ENCODE results near the gene PIK3C2A.

GRCh38 chr11:17184882-17185587 lies 22.8 kb downstream of the PIK3C2A start:
- TF ChIP-seq, protein P1, sequence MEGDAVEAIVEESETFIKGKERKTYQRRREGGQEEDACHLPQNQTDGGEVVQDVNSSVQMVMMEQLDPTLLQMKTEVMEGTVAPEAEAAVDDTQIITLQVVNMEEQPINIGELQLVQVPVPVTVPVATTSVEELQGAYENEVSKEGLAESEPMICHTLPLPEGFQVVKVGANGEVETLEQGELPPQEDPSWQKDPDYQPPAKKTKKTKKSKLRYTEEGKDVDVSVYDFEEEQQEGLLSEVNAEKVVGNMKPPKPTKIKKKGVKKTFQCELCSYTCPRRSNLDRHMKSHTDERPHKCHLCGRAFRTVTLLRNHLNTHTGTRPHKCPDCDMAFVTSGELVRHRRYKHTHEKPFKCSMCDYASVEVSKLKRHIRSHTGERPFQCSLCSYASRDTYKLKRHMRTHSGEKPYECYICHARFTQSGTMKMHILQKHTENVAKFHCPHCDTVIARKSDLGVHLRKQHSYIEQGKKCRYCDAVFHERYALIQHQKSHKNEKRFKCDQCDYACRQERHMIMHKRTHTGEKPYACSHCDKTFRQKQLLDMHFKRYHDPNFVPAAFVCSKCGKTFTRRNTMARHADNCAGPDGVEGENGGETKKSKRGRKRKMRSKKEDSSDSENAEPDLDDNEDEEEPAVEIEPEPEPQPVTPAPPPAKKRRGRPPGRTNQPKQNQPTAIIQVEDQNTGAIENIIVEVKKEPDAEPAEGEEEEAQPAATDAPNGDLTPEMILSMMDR (IDR thresholded peaks at IDR 0.05) = no peak
- no peak for TF ChIP-seq POLR2A (IDR thresholded peaks at IDR 0.05)

Measured in body of pancreas (tissue), 4 donors.